ENCODE data around the gene THSD7B. TPM values are rescaled to one million over a fixed set of nuclear protein-coding genes. Genes with fewer than 3 reads are reported as not detected.

Gene THSD7B
- total and polyA plus RNA-seq, 2 of the 13 experiments (the other 11 are each of a cell fraction or from before 2014, with no cell fraction given), result 0.02 TPM; not detected in 1

GRCh38 chr2:137208431-137208891 lies 443.1 kb downstream of the THSD7B start:
- H3K36me3 ChIP-seq (replicated peaks in 1 of 2; ENCODE audit: control insufficient read depth in 1 of 2, insufficient read depth in 2 of 2, low read length in 2 of 2), result no peaks in the 10 kb centered on the region
- TF ChIP-seq ZNF629 (CRISPR knock-in tag; conservative IDR thresholded peaks at IDR 0.05) (no peak), FOSL2 (CRISPR knock-in tag; IDR thresholded peaks at IDR 0.05) (peak; percentile 74)
- intact Hi-C loops (cut with micrococcal nuclease; ENCODE audit: unreplicated experiment) (no loop called here), in situ Hi-C loops (cut with HindIII; ENCODE audit: extremely low pct_ligation_motif_present, low pct_unique_long_range_greater_than_20kb) (no loop called here)
- H2AFZ ChIP-seq (ENCODE audit: low read length), result no peak overlapping the region
- H3K4me2 ChIP-seq (ENCODE audit: low read depth, low read length), result 0 out of 2 replicates have a peak overlapping the region, but pooled peaks have one; percentile 10
- H3K27me3 ChIP-seq (ENCODE audit: control insufficient read depth in 1 of 2, insufficient read depth in 2 of 2, low read length in 2 of 2), result no peaks in the 10 kb centered on the region
- 2% methylated on average over 2 of the region's 2 CpGs for WGBS (ENCODE audit: low lambda C conversion rate)
- no peak overlapping the region for H3K9ac ChIP-seq (ENCODE audit: insufficient read depth, low read depth, low read length)
- no peak overlapping the region for H3K27ac ChIP-seq (ENCODE audit: extremely low read length, insufficient read depth, low read length)
- no peak for FAIRE-seq
- no peaks in the 10 kb centered on the region for H4K20me1 ChIP-seq (ENCODE audit: insufficient read depth, low read length)
- peak; percentile 78 for ATAC-seq
- no peaks in the 10 kb centered on the region for H3K79me2 ChIP-seq (ENCODE audit: insufficient read depth, low read length)
- DNase-seq (ENCODE audit: low spot score), result peak; percentile 13
- H3K9me3 ChIP-seq (ENCODE audit: low read length), result no peaks in the 10 kb centered on the region
- ChIA-PET POLR2A (no interaction called here), CTCF (ENCODE audit: low intra/inter-chr PET ratio, low total read pairs) (no interaction called here)
- BruUV-seq (replicated peaks), result no TSS peak
- H3K4me3 ChIP-seq (replicated peaks in 1 of 3; ENCODE audit: insufficient read depth in 1 of 3, low read depth in 2 of 3, low read length in 3 of 3), result no peak overlapping the region
- H3K4me1 ChIP-seq (ENCODE audit: insufficient read depth, low read length), result peaks cover 10% of the 10 kb centered on the region

DNA sequence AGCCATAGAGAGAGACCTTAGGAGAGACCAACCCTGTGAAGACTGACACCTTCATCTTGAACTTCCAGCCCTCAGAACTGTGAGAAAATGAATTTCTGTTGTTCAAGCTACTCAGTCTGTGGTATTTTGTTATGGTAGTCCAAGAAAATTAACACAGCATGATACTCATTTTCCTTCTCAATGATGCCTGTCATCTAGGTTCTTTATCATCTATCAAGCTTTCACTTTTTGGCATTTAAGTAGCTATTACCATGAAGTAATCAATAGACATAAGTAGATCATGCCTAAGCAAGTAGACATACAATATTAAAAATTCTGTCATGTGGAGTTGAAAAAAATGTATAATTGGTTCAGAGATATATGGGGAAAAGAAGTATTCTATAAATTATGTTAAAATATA lies 444.7 kb downstream of the THSD7B start:
- ChIA-PET CTCF (ENCODE audit: low intra/inter-chr PET ratio, low total read pairs) (no interaction called here), POLR2A (no interaction called here)
- ATAC-seq (no peak), DNase-seq (ENCODE audit: low spot score) (no peak), FAIRE-seq (no peak)
- Histone ChIP-seq H3K27me3 (ENCODE audit: control insufficient read depth in 1 of 2, insufficient read depth in 2 of 2, low read length in 2 of 2) (no peaks in the 10 kb centered on the region), H3K4me1 (ENCODE audit: insufficient read depth, low read length) (peaks cover 10% of the 10 kb centered on the region), H3K36me3 (replicated peaks in 1 of 2; ENCODE audit: control insufficient read depth in 1 of 2, insufficient read depth in 2 of 2, low read length in 2 of 2) (no peaks in the 10 kb centered on the region), H2AFZ (ENCODE audit: low read length) (no peak overlapping the region), H3K27ac (ENCODE audit: extremely low read length, insufficient read depth, low read length) (no peak overlapping the region), H3K4me2 (ENCODE audit: low read depth, low read length) (no peak overlapping the region), H3K9ac (ENCODE audit: insufficient read depth, low read depth, low read length) (no peak overlapping the region), H3K79me2 (ENCODE audit: insufficient read depth, low read length) (no peaks in the 10 kb centered on the region), H3K9me3 (ENCODE audit: low read length) (no peaks in the 10 kb centered on the region), H4K20me1 (ENCODE audit: insufficient read depth, low read length) (no peaks in the 10 kb centered on the region), H3K4me3 (replicated peaks in 1 of 3; ENCODE audit: insufficient read depth in 1 of 3, low read depth in 2 of 3, low read length in 3 of 3) (no peak overlapping the region)
- TF ChIP-seq GABPA (IDR thresholded peaks at IDR 0.05; ENCODE audit: low read depth, low read length), result no peak
- TF ChIP-seq GABPA (CRISPR knock-in tag; IDR thresholded peaks at IDR 0.05; ENCODE audit: low read depth), result no peak
- no peak for TF ChIP-seq JDP2 (CRISPR knock-in tag; IDR thresholded peaks at IDR 0.05; ENCODE audit: borderline replicate concordance)
- TF ChIP-seq GZF1 (CRISPR knock-in tag; IDR thresholded peaks at IDR 0.05), result no peak
- TF ChIP-seq ZNF878 (CRISPR knock-in tag; IDR thresholded peaks at IDR 0.05), result no peak
- no peak for TF ChIP-seq ZNF605 (CRISPR knock-in tag; IDR thresholded peaks at IDR 0.05)
- TF ChIP-seq ZBTB46 (CRISPR knock-in tag; IDR thresholded peaks at IDR 0.05; ENCODE audit: borderline replicate concordance), result no peak
- TF ChIP-seq KDM3A (CRISPR knock-in tag; IDR thresholded peaks at IDR 0.05; ENCODE audit: low read depth), result no peak
- no peak for TF ChIP-seq NFATC3 (CRISPR knock-in tag; IDR thresholded peaks at IDR 0.05)
- no peak for TF ChIP-seq ZNF562 (CRISPR knock-in tag; IDR thresholded peaks at IDR 0.05; ENCODE audit: borderline replicate concordance)
- no peak for TF ChIP-seq ZKSCAN5 (CRISPR knock-in tag; IDR thresholded peaks at IDR 0.05)
- intact Hi-C loops (cut with micrococcal nuclease; ENCODE audit: unreplicated experiment), result no loop called here
- no TSS peak for BruUV-seq (replicated peaks)
- in situ Hi-C loops (cut with HindIII; ENCODE audit: extremely low pct_ligation_motif_present, low pct_unique_long_range_greater_than_20kb), result no loop called here

Data from HepG2 (cell line).